HepG2 (cell line): ENCODE data around the gene BCL2L1.

Experiments used
- MAFF ChIP-seq: IDR thresholded peaks from 2 replicates; pipeline ENCODE4 v1.6.1; 2011; ENCODE audit warnings: low read depth, low read length, improper control_type of control experiment
- NBN ChIP-seq: fragments of 450-650 bp; conservative IDR thresholded peaks from 2 replicates; pipeline ENCODE4 v1.6.1; 2017
- POLR2A ChIP-seq, 2 experiments: IDR thresholded peaks; 2 replicates each; pipeline ENCODE4 v1.6.1; 2011; ENCODE audit warnings: low read depth in 2 of 2, low read length in 2 of 2, mild to moderate bottlenecking in 1 of 2, moderate library complexity in 1 of 2; ENCODE audit not compliant: insufficient read depth in 1 of 2
- REST ChIP-seq, 2 experiments: IDR thresholded peaks; 2 replicates each; pipeline ENCODE4 v1.6.1; 2011 to 2012; ENCODE audit warnings: low read length in 2 of 2, borderline replicate concordance in 1 of 2, low read depth in 1 of 2, mild to moderate bottlenecking in 1 of 2, moderate library complexity in 1 of 2
- ZNF614 ChIP-seq: IDR thresholded peaks from 2 replicates; pipeline ENCODE4 v1.6.1; 2018; ENCODE audit warnings: missing biosample characterization, missing genetic modification reagents, inconsistent platforms, borderline replicate concordance

GRCh38 chr20:31694842-31695593 lies 27.6 kb downstream of the BCL2L1 start:
- TF ChIP-seq NBN (no peak), ZNF614 (CRISPR knock-in tag) (no peak), REST (IDR thresholded peaks at IDR 0.05; ENCODE audit: borderline replicate concordance in 1 of 2, low read depth in 1 of 2, low read length in 2 of 2) (no peak), MAFF (no peak), POLR2A (IDR thresholded peaks at IDR 0.05; ENCODE audit: insufficient read depth in 1 of 2, low read depth in 2 of 2, low read length in 2 of 2) (no peak; a peak in 1 of 4 replicates)
